NAMALWA (cell line): ENCODE results near the gene FAM13C.
"Not testable (repeated sequence)": the region's sequence is repeated elsewhere in the genome, so short reads cannot be mapped to it uniquely, and the experiment has no call there.

Experiments used
- DNase-seq: peaks from one replicate; pipeline ENCODE4 v3.0.0-alpha.2; 2015; ENCODE audit warnings: low spot score

FAM13C gene

GRCh38 chr10:59362144-59362958, at the start of gene FAM13C:
FAM13C (minus strand) TSS chr10:59362549; CDS start chr10:59362460, 89 bp downstream.
- no peak for DNase-seq

- no peak for DNase-seq
Measured at GRCh38 chr10:59405235-59405634, 42.9 kb upstream of the FAM13C start.

- no peak for DNase-seq
Measured at GRCh38 chr10:59400214-59400613, 37.9 kb upstream of the FAM13C start.

GRCh38 chr10:59399329-59399728, 37.0 kb upstream of the FAM13C start:
- DNase-seq, result not testable (repeated sequence)

GRCh38 chr10:59397961-59398360, 35.6 kb upstream of the FAM13C start:
- DNase-seq, result no peak

- no peak for DNase-seq
Measured at GRCh38 chr10:59395984-59396383, 33.6 kb upstream of the FAM13C start.

- no peak for DNase-seq
Measured at GRCh38 chr10:59393349-59393748, 31.0 kb upstream of the FAM13C start.

- DNase-seq, result no peak
Measured at GRCh38 chr10:59391060-59391459, 28.7 kb upstream of the FAM13C start.

- peak; percentile 8 for DNase-seq
Measured at GRCh38 chr10:59388671-59388976, 26.3 kb upstream of the FAM13C start.

- no peak for DNase-seq
Measured at GRCh38 chr10:59387951-59388670, 25.8 kb upstream of the FAM13C start.

GRCh38 chr10:59384761-59385160, 22.4 kb upstream of the FAM13C start:
- no peak for DNase-seq

- no peak for DNase-seq
Measured at GRCh38 chr10:59383908-59384307, 21.6 kb upstream of the FAM13C start.

GRCh38 chr10:59383436-59383835, 21.1 kb upstream of the FAM13C start:
- DNase-seq, result no peak

GRCh38 chr10:59382831-59383295, 20.5 kb upstream of the FAM13C start:
- DNase-seq, result no peak

- no peak for DNase-seq
Measured at GRCh38 chr10:59381687-59382086, 19.3 kb upstream of the FAM13C start.

- no peak for DNase-seq
Measured at GRCh38 chr10:59376846-59377245, 14.5 kb upstream of the FAM13C start.

GRCh38 chr10:59375990-59376389, 13.6 kb upstream of the FAM13C start:
- no peak for DNase-seq

GRCh38 chr10:59374916-59375315, 12.6 kb upstream of the FAM13C start:
- no peak for DNase-seq

GRCh38 chr10:59373071-59373470, 10.7 kb upstream of the FAM13C start:
- no peak for DNase-seq

- no peak for DNase-seq
Measured at GRCh38 chr10:59372543-59372942, 10.2 kb upstream of the FAM13C start.

GRCh38 chr10:59366290-59366689, 3.9 kb upstream of the FAM13C start:
- no peak for DNase-seq

- DNase-seq, result no peak
Measured at GRCh38 chr10:59363446-59363958, 1.2 kb upstream of the FAM13C start.

GRCh38 chr10:59362959-59363381, 621 bp upstream of the FAM13C start:
- no peak for DNase-seq
